HG03103 (cell line): Measurements from ENCODE around the gene ICAM1.
"Not testable (repeated sequence)": the region's sequence is repeated elsewhere in the genome, so short reads cannot be mapped to it uniquely, and the experiment has no call there.

Experiments
- ATAC-seq: cut with Tn5 transposase; IDR thresholded peaks from one replicate; pipeline ENCODE4 v1.9.1; 2021; ENCODE audit warnings: low read depth; ENCODE audit not compliant: unreplicated experiment

Gene ICAM1

GRCh38 chr19:10270616-10271394, at the start of gene ICAM1:
Gene ICAM1 (plus strand): TSS chr19:10271120. CDS start chr19:10271160, 40 bp downstream.
- ATAC-seq, result no peak

GRCh38 chr19:10222201-10222890, 48.6 kb upstream of the ICAM1 start:
- no peak for ATAC-seq

- ATAC-seq, result no peak
These were observed 47.3 kb upstream of the ICAM1 start for GRCh38 chr19:10223488-10224213.

- ATAC-seq, result no peak
These were observed 46.6 kb upstream of the ICAM1 start for GRCh38 chr19:10224337-10224736.

- ATAC-seq, result no peak
These were observed 44.9 kb upstream of the ICAM1 start for GRCh38 chr19:10226021-10226375.

- ATAC-seq, result no peak
These were observed 44.4 kb upstream of the ICAM1 start for GRCh38 chr19:10226376-10227025.

DNA sequence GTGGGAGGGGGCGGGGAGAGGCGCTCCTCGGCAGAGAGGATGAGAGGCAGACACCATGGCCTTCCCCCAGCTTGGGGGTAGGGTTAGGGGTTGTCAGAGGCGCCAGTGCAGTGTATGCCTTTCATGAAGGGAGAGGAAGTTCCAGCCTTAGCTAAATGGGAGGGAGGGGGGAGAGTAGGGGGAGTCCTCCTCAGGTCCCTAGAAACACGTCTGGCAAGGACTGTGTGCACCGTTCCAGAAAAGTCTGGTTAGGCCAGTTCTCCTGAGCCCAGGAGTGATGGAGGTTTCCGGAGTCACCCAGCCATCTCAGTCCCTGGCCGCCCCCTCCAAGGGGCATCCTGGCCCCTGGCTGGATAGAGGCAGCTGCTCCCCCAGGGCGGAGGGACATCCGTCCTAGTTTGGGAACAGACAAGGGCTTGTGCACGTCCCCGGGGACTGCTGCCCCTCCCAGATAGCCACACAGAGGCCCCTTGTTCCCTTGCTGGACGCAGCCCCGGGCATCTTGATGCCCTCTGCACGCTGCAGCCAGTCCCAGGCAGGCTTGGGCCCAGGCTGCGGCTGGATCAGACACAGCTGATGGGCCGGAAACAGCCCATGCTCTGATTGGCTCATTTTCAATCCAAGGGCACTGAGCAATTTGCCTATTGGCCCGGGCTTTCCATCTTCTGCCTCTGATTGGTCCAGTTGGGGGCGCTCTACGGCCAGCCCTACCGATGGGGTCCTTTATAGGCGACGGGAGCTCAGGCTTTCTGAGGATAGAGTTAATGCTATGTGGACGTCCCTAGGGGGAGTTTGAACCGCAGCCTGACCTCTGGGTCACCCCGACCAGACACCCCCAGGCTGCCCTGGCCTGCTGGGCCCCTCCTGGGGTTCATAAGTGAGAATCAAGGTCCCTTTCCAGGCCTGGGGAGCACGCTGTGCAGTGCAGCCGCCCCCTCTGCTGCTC, 43.6 kb upstream of the ICAM1 start:
- no peak for ATAC-seq

GRCh38 chr19:10228393-10228792, 42.5 kb upstream of the ICAM1 start:
- no peak for ATAC-seq

GRCh38 chr19:10228920-10229319, 42.0 kb upstream of the ICAM1 start:
- ATAC-seq, result no peak

DNA sequence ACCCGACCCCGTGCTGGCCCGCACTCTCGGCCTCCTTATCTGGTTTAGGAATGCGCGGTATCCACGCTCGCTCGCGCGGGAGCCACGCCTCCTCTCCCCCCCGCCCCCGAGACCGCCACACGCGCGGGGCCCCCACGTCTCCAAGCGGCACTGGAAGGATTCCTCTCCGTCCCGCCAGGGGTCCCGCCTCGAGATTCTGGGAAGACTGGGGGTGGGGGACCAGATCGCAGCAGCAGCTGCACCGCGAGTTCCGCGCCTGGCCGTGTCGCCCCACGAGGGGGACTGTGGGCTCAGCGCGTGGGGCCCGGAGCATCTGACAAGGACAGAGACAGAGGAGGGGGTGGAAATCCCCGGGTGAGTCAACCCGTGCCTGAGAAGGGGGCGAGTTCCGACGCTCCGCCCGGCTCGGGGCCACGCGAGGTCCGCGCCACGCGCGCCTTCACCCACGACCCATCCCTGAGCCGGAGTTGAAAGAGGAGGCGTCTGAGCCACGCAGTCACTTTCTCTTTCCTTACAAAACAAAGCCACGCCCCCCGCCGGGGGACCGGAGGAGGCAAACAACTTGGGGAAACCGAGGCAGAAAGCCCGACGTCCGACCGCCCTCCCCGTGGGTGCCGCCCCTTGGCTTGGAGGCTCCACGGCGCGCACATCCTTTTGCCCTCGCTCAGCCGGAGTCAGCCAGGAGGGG, 40.6 kb upstream of the ICAM1 start:
- no peak for ATAC-seq

GRCh38 chr19:10230861-10231611, 39.9 kb upstream of the ICAM1 start, which contains the start of gene S1PR2:
Gene S1PR2 (minus strand): TSS chr19:10231331. CDS start chr19:10224905, 6,426 bp downstream.
- no peak for ATAC-seq

- ATAC-seq, result no peak
These were observed 39.2 kb upstream of the ICAM1 start for GRCh38 chr19:10231612-10232228.

DNA sequence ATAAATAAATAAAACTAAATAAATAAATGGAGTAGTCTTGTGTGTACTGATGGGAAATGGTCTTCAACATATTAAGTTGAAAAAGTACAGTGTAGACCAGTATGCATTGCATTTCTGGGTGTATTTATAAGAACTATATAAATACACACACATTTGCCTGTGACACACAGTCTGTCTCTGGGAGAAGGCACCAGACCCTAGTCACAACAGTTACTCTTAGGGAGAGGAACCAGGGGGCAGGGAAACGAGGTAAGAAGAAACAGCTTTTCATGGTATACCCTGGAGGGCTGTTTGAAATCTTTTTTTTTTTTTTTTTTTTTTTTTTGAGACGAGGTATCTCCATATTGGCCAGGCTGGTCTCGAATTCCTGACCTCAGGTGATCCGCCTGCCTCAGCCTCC, 37.0 kb upstream of the ICAM1 start:
- no peak for ATAC-seq

- ATAC-seq, result no peak
These were observed 35.9 kb upstream of the ICAM1 start for GRCh38 chr19:10235003-10235402.

DNA sequence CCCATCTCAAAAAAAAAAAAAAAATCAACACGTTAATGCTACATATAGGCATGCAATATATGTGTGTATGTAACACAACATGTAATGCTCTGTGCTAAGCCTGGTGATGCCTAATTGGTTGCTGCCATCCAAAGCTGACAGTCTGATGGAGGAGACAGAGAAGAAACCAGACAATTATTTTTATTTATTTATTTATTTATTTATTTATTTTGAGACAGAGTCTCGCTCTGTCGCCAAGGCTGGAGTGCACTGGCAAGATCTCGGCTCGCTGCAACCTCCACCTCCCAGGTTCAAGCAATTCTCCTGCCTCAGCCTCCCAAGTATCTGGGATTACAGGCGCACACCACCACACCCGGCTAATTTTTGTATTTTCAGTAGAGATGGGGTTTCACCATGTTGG, 35.5 kb upstream of the ICAM1 start:
- not testable (repeated sequence) for ATAC-seq

GRCh38 chr19:10237702-10238101, 33.2 kb upstream of the ICAM1 start:
- ATAC-seq, result no peak

GRCh38 chr19:10238172-10238783, 32.6 kb upstream of the ICAM1 start:
- ATAC-seq, result no peak
